ENCODE measurements around the gene SMIM45.

The SMIM45 gene

DNA sequence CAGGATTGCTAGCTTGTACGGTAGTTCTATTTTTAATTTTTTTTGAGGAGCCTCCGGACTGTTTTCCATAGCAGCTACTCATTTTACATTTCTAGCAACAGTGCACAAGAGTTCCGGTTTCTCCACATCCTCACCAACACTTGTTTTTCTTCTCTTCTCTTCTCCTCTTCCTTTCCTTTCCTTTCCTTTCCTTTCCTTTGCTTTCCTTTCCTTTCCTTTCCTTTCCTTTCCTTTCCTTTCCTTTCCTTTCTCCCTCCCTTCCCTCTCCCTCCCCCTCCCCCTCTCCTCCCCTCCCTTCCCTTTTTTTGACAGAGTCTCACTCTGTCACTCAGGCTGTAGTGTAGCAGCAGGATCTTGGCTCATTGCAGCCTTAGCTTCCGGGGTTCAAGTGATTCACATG, 56.0 kb downstream of the SMIM45 start:
- Histone ChIP-seq H3K27ac (no peak overlapping the region), H3K4me3 (ENCODE audit: low read depth, low read length) (no peak overlapping the region), H3K27me3 (ENCODE audit: control insufficient read depth, insufficient read depth, low read length) (no peaks in the 10 kb centered on the region), H3K4me1 (no peaks in the 10 kb centered on the region), H3K9me3 (ENCODE audit: control insufficient read depth, low read length) (no peaks in the 10 kb centered on the region), H3K36me3 (ENCODE audit: control insufficient read depth, insufficient read depth, low read length) (no peaks in the 10 kb centered on the region), H3K79me2 (no peaks in the 10 kb centered on the region), H3K4me2 (ENCODE audit: low read length) (no peak overlapping the region), H3K9ac (no peak overlapping the region), H2AFZ (no peak overlapping the region)
- TF ChIP-seq, protein P1, sequence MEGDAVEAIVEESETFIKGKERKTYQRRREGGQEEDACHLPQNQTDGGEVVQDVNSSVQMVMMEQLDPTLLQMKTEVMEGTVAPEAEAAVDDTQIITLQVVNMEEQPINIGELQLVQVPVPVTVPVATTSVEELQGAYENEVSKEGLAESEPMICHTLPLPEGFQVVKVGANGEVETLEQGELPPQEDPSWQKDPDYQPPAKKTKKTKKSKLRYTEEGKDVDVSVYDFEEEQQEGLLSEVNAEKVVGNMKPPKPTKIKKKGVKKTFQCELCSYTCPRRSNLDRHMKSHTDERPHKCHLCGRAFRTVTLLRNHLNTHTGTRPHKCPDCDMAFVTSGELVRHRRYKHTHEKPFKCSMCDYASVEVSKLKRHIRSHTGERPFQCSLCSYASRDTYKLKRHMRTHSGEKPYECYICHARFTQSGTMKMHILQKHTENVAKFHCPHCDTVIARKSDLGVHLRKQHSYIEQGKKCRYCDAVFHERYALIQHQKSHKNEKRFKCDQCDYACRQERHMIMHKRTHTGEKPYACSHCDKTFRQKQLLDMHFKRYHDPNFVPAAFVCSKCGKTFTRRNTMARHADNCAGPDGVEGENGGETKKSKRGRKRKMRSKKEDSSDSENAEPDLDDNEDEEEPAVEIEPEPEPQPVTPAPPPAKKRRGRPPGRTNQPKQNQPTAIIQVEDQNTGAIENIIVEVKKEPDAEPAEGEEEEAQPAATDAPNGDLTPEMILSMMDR (IDR thresholded peaks at IDR 0.05), result no peak

Measured in parathyroid adenoma (tissue), 2 donors.